GM23338 (cell line): ENCODE results near the gene HCN3. TPM values are rescaled to one million over a fixed set of nuclear protein-coding genes. Genes with fewer than 3 reads are reported as not detected.

Source experiments
- ATAC-seq: fragments of 200-7000 bp; cut with Tn5 transposase; 3 replicates; pipeline ENCODE4 v1.9.1; 2020
- DNase-seq: peaks from one replicate; pipeline ENCODE4 v3.0.0-alpha.2; 2015; ENCODE audit warnings: low spot score
- H2AFZ ChIP-seq: fragments of 200-600 bp; sonication (generic); 2 replicates; pipeline ENCODE4 v1.8.0; 2016; ENCODE audit warnings: antibody characterized with exemption, mild to moderate bottlenecking, moderate library complexity
- H3F3A ChIP-seq: fragments of 200-600 bp; sonication (generic); replicated peaks from 2 replicates; pipeline ENCODE4 v1.8.0; 2017; ENCODE audit warnings: antibody characterized with exemption, mixed run types, low read depth
- H3K27ac ChIP-seq: fragments of 200-600 bp; sonication (generic); 2 replicates; pipeline ENCODE4 v1.6.1; 2016; ENCODE audit warnings: low read depth
- H3K27me3 ChIP-seq: fragments of 200-600 bp; sonication (generic); 2 replicates; pipeline ENCODE4 v1.8.0; 2016; ENCODE audit warnings: mild to moderate bottlenecking, mixed run types, moderate library complexity; ENCODE audit not compliant: insufficient read depth
- H3K36me3 ChIP-seq: fragments of 200-600 bp; sonication (generic); 2 replicates; pipeline ENCODE4 v1.8.0; 2016; ENCODE audit warnings: mild to moderate bottlenecking; ENCODE audit not compliant: insufficient read depth
- H3K4me1 ChIP-seq: fragments of 200-600 bp; sonication (generic); 2 replicates; pipeline ENCODE4 v1.8.0; 2016; ENCODE audit warnings: mild to moderate bottlenecking, moderate library complexity; ENCODE audit not compliant: insufficient read depth
- H3K4me2 ChIP-seq: fragments of 200-600 bp; sonication (generic); 2 replicates; pipeline ENCODE4 v1.7.1; 2017; ENCODE audit warnings: mixed run types
- H3K4me3 ChIP-seq: fragments of 200-600 bp; sonication (generic); 2 replicates; pipeline ENCODE4 v1.6.1; 2016; ENCODE audit warnings: mixed run types
- H3K79me2 ChIP-seq: fragments of 200-600 bp; sonication (generic); replicated peaks from 2 replicates; pipeline ENCODE4 v1.8.0; 2017; ENCODE audit warnings: mild to moderate bottlenecking; ENCODE audit not compliant: insufficient read depth
- H3K9me2 ChIP-seq: fragments of 200-600 bp; sonication (generic); 2 replicates; pipeline ENCODE4 v1.8.0; 2017; ENCODE audit not compliant: insufficient read depth
- H4K20me1 ChIP-seq: fragments of 200-600 bp; sonication (generic); replicated peaks from 2 replicates; pipeline ENCODE4 v1.8.0; 2017; ENCODE audit warnings: mild to moderate bottlenecking; ENCODE audit not compliant: insufficient read depth
- H3K27ac Mint-ChIP-seq: 2 replicates; pipeline ENCODE4 v1.8.0; 2020; ENCODE audit warnings: inconsistent platforms, mild to moderate bottlenecking, moderate library complexity, mixed read lengths
- H3K27me3 Mint-ChIP-seq: 3 replicates; pipeline ENCODE4 v1.8.0; 2022; ENCODE audit warnings: low read depth, mild to moderate bottlenecking, moderate library complexity, mixed read lengths, inconsistent platforms; ENCODE audit not compliant: insufficient read depth, poor library complexity
- H3K36me3 Mint-ChIP-seq: 3 replicates; pipeline ENCODE4 v1.8.0; 2021; ENCODE audit warnings: low read depth, mild to moderate bottlenecking, inconsistent platforms, moderate library complexity, mixed read lengths
- H3K4me1 Mint-ChIP-seq: 3 replicates; pipeline ENCODE4 v1.8.0; 2020; ENCODE audit warnings: mild to moderate bottlenecking, inconsistent platforms, mixed read lengths
- H3K4me3 Mint-ChIP-seq: 3 replicates; pipeline ENCODE4 v1.8.0; 2021; ENCODE audit warnings: moderate library complexity, mild to moderate bottlenecking, inconsistent platforms, mixed read lengths
- H3K9me3 Mint-ChIP-seq: 3 replicates; pipeline ENCODE4 v1.8.0; 2020; ENCODE audit warnings: moderate library complexity, mild to moderate bottlenecking, inconsistent platforms, mixed read lengths
- CREB1 ChIP-seq: fragments of 250-450 bp; sonication (Bioruptor Pico); IDR thresholded peaks from 2 replicates; pipeline ENCODE4 v1.5.0; 2020; ENCODE audit warnings: low read depth, mild to moderate bottlenecking, moderate library complexity
- EZH2 ChIP-seq: fragments of 200-600 bp; sonication (generic); IDR thresholded peaks from one replicate; pipeline ENCODE4 v1.8.0; 2017; ENCODE audit warnings: antibody characterized with exemption, mild to moderate bottlenecking, low read depth; ENCODE audit not compliant: unreplicated experiment
- EZH2phosphoT487 ChIP-seq: fragments of 200-600 bp; sonication (generic); IDR thresholded peaks from one replicate; pipeline ENCODE4 v1.8.1; 2018; ENCODE audit warnings: antibody characterized with exemption; ENCODE audit not compliant: unreplicated experiment
- JUNB ChIP-seq: IDR thresholded peaks from one replicate; pipeline ENCODE4 v1.6.1; 2016; ENCODE audit warnings: antibody characterized with exemption; ENCODE audit not compliant: unreplicated experiment
- NANOG ChIP-seq: IDR thresholded peaks from 2 replicates; pipeline ENCODE4 v1.6.1; 2016; ENCODE audit warnings: antibody characterized with exemption, borderline replicate concordance
- POLR2AphosphoS5 ChIP-seq: IDR thresholded peaks from 2 replicates; pipeline ENCODE4 v1.6.1; 2016; ENCODE audit warnings: antibody characterized with exemption, low read depth
- REST ChIP-seq: IDR thresholded peaks from one replicate; pipeline ENCODE4 v1.6.1; 2018; ENCODE audit warnings: antibody characterized with exemption; ENCODE audit not compliant: unreplicated experiment
- ZNF114 ChIP-seq: fragments of 250-450 bp; sonication (Bioruptor Pico); IDR thresholded peaks from 2 replicates; pipeline ENCODE4 v1.5.0; 2020; ENCODE audit warnings: mild to moderate bottlenecking, moderate library complexity
- ZNF331 ChIP-seq: fragments of 250-450 bp; sonication (Bioruptor Pico); IDR thresholded peaks from 2 replicates; pipeline ENCODE4 v1.5.0; 2020; ENCODE audit warnings: low read depth, mild to moderate bottlenecking, moderate library complexity
- ZNF462 ChIP-seq: fragments of 250-450 bp; sonication (Bioruptor Pico); IDR thresholded peaks from 2 replicates; pipeline ENCODE4 v1.5.0; 2020; ENCODE audit warnings: mild to moderate bottlenecking, moderate library complexity
- polyA plus RNA-seq: library from polyadenylated mRNA; unstranded; fragments of >200 nt; fragmentation: Nextera tagmentation; extraction: Ambion mirVana; gene quantifications from 2 replicates; pipeline ENCODE4 v1.2.1, GENCODE V29; 2016
- total RNA-seq: library from RNA; depleted of rRNA; stranded (reverse); fragments of >200 nt; shearing (Covaris generic); gene quantifications from 2 replicates; pipeline ENCODE4 v1.2.3, GENCODE V29; 2014

The HCN3 gene
- total and polyA plus RNA-seq, 2 experiments from 2014 or later: 3.4 to 4.9 TPM

- TF ChIP-seq REST: no peak
- no peak for TF ChIP-seq ZNF462 (CRISPR knock-in tag)
- TF ChIP-seq JUNB: no peak
Measured at GRCh38 chr1:155326631-155327037, 49.4 kb downstream of the HCN3 start (continued).

- Mint-ChIP-seq H3K27ac (no peak overlapping the region), H3K27me3 (no peaks in the 10 kb centered on the region), H3K4me3 (no peak overlapping the region), H3K9me3 (no peaks in the 10 kb centered on the region), H3K4me1 (peaks cover 9% of the 10 kb centered on the region), H3K36me3 (peaks cover 28% of the 10 kb centered on the region)
- Histone ChIP-seq H3K36me3 (peaks cover 16% of the 10 kb centered on the region), H3K27ac (no peak overlapping the region), H3K79me2 (0 out of 2 replicates have a peak, but pooled peaks cover 5% of the 10 kb centered on the region), H3K27me3 (no peaks in the 10 kb centered on the region), H3K4me1 (peaks cover 5% of the 10 kb centered on the region; the same call in 1 of the 2 replicates), H3F3A (peaks cover 18% of the 10 kb centered on the region; the same call in 1 of the 2 replicates), H3K4me3 (no peak overlapping the region), H4K20me1 (peaks cover 4% of the 10 kb centered on the region), H2AFZ (no peak overlapping the region), H3K9me2 (no peaks in the 10 kb centered on the region), H3K4me2 (no peak overlapping the region)
- ATAC-seq: no peak
- TF ChIP-seq ZNF114 (CRISPR knock-in tag) (no peak), ZNF331 (CRISPR knock-in tag) (no peak), CREB1 (CRISPR knock-in tag) (no peak), JUNB (no peak), EZH2phosphoT487 (no peak), EZH2 (no peak), POLR2AphosphoS5 (no peak), REST (no peak), NANOG (no peak)
- no peak for DNase-seq
Measured at GRCh38 chr1:155327981-155328380, 50.7 kb downstream of the HCN3 start.
